HEK293 (cell line): ENCODE data around the gene LRP1.
A peak's percentile ranks its signal among the peaks of the same experiment; 100 is the strongest.

Experiments
- CTCF ChIA-PET: fragments of 350-600 bp; formaldehyde crosslinking; extraction: SDS; loops from one replicate; lab custom pipeline; 2021; ENCODE audit warnings: antibody characterized with exemption; lab: Yijun Ruan, JAX
- POLR2A ChIA-PET: fragments of 300-600 bp; formaldehyde crosslinking; extraction: SDS; loops from one replicate; lab custom pipeline; 2020; ENCODE audit warnings: antibody characterized with exemption, inconsistent platforms; lab: Yijun Ruan, JAX
- H3K27ac ChIP-seq: fragments of 200-500 bp; sonication (Bioruptor generic); 2 replicates; pipeline ENCODE4 v1.5.1; 2014; ENCODE audit warnings: low read depth, low read length, control low read depth, inconsistent platforms; ENCODE audit errors: extremely low read depth
- H3K36me3 ChIP-seq, 2 experiments: fragments of 200-500 bp in 1 of 2; sonication (Bioruptor generic) in 1 of 2; 1 replicate in 1 of 2; 2 replicates in 1 of 2; pipeline ENCODE4 v1.5.1; 2014 to 2017; ENCODE audit warnings: inconsistent platforms in 2 of 2, low read length in 2 of 2; ENCODE audit not compliant: control insufficient read depth in 2 of 2, insufficient read depth in 1 of 2
- H3K4me1 ChIP-seq: fragments of 200-500 bp; sonication (Bioruptor generic); 2 replicates; pipeline ENCODE4 v1.5.1; 2014; ENCODE audit warnings: mild to moderate bottlenecking, low read length, inconsistent platforms; ENCODE audit not compliant: control insufficient read depth, insufficient read depth
- H3K4me3 ChIP-seq: 2 replicates; pipeline ENCODE4 v1.5.1; 2011; ENCODE audit warnings: low read depth, mild to moderate bottlenecking, control low read depth, low read length, moderate library complexity
- H3K9me3 ChIP-seq: fragments of 200-500 bp; sonication (Bioruptor generic); 2 replicates; pipeline ENCODE4 v1.5.1; 2014; ENCODE audit warnings: low read depth, low read length, inconsistent platforms; ENCODE audit not compliant: control insufficient read depth, insufficient read depth
- CTCF ChIP-seq: fragments of 450-650 bp; formaldehyde crosslinking; IDR thresholded peaks from 2 replicates; pipeline ENCODE4 v1.5.1; 2016; ENCODE audit warnings: missing biosample characterization, missing genetic modification characterization
- HIC1 ChIP-seq: fragments of 450-650 bp; formaldehyde crosslinking; IDR thresholded peaks from 2 replicates; pipeline ENCODE4 v1.5.1; 2016; ENCODE audit warnings: missing biosample characterization, missing genetic modification characterization
- KLF8 ChIP-seq: fragments of 450-650 bp; formaldehyde crosslinking; IDR thresholded peaks from 2 replicates; pipeline ENCODE4 v1.5.1; 2016; ENCODE audit warnings: missing biosample characterization, missing genetic modification characterization
- PRDM1 ChIP-seq: fragments of 450-650 bp; formaldehyde crosslinking; IDR thresholded peaks from 2 replicates; pipeline ENCODE4; 2016; ENCODE audit warnings: missing biosample characterization, missing genetic modification characterization
- SP3 ChIP-seq: fragments of 450-650 bp; formaldehyde crosslinking; IDR thresholded peaks from 2 replicates; pipeline ENCODE4 v1.5.1; 2016; ENCODE audit warnings: missing biosample characterization, missing genetic modification characterization
- ZBTB11 ChIP-seq: fragments of 450-650 bp; formaldehyde crosslinking; conservative IDR thresholded peaks from 2 replicates; pipeline ENCODE4 v1.5.1; 2016; ENCODE audit warnings: low read depth, missing biosample characterization, missing genetic modification characterization
- ZEB2 ChIP-seq: fragments of 450-650 bp; formaldehyde crosslinking; IDR thresholded peaks from 2 replicates; pipeline ENCODE4 v1.5.1; 2016; ENCODE audit warnings: missing biosample characterization, missing genetic modification characterization
- ZFP69B ChIP-seq: fragments of 450-650 bp; formaldehyde crosslinking; IDR thresholded peaks from 2 replicates; pipeline ENCODE4 v1.5.1; 2016; ENCODE audit warnings: missing biosample characterization, missing genetic modification characterization
- ZNF24 ChIP-seq: fragments of 450-650 bp; formaldehyde crosslinking; IDR thresholded peaks from 2 replicates; pipeline ENCODE4 v1.5.1; 2016; ENCODE audit warnings: missing biosample characterization, missing genetic modification characterization
- ZNF324 ChIP-seq: fragments of 450-650 bp; formaldehyde crosslinking; IDR thresholded peaks from 2 replicates; pipeline ENCODE4 v1.5.1; 2016; ENCODE audit warnings: missing biosample characterization, missing genetic modification characterization
- ZNF48 ChIP-seq: fragments of 450-650 bp; formaldehyde crosslinking; IDR thresholded peaks from 2 replicates; pipeline ENCODE4 v1.5.1; 2016; ENCODE audit warnings: missing biosample characterization, missing genetic modification characterization
- ZNF571 ChIP-seq: fragments of 450-650 bp; formaldehyde crosslinking; IDR thresholded peaks from 2 replicates; pipeline ENCODE4 v1.5.0; 2017; ENCODE audit warnings: missing biosample characterization, missing genetic modification characterization
- ZNF76 ChIP-seq: fragments of 450-650 bp; formaldehyde crosslinking; IDR thresholded peaks from 2 replicates; pipeline ENCODE4; 2016; ENCODE audit warnings: low read depth, missing biosample characterization, missing genetic modification characterization, borderline replicate concordance
- ZNF843 ChIP-seq: fragments of 450-650 bp; formaldehyde crosslinking; IDR thresholded peaks from 2 replicates; pipeline ENCODE4 v1.5.1; 2016; ENCODE audit warnings: missing biosample characterization, missing genetic modification characterization

LRP1 gene

GRCh38 chr12:57240066-57240921, 112.0 kb downstream of the LRP1 start (continued):
- TF ChIP-seq CTCF (tag by site-specific recombination), result peak; percentile 84
- peak; percentile 62; the same call in 1 of the 2 replicates for TF ChIP-seq ZNF76 (tag by site-specific recombination)
- peak; percentile 95 for TF ChIP-seq PRDM1
- TF ChIP-seq KLF8 (tag by site-specific recombination), result peak; percentile 55
- TF ChIP-seq ZBTB11 (tag by site-specific recombination), result no peak
- peak; percentile 64 for TF ChIP-seq SP3 (tag by site-specific recombination)
- no peak for TF ChIP-seq ZNF571 (tag by site-specific recombination)
- peak; percentile 46; the same call in 1 of the 2 replicates for TF ChIP-seq ZNF843 (tag by site-specific recombination)
- peak; percentile 53 for TF ChIP-seq ZNF24 (tag by site-specific recombination)
- TF ChIP-seq ZNF324 (tag by site-specific recombination), result peak; percentile 70

- CTCF ChIA-PET, result interaction anchor here (0.7 to 23.3 kb wide), 11 partner anchors 13 to 217 kb away, joined by 3 to 628 read pairs (median 4); partner anchors contain the start of genes INHBE, NXPH4, SHMT2 and STAT6
- H3K9me3 ChIP-seq, result no peaks in the 10 kb centered on the region
- H3K36me3 ChIP-seq, result peaks cover 0 to under 1% of the 10 kb centered on the region in 2 experiments; a peak in 2 of 3 replicates
- POLR2A ChIA-PET, result interaction anchor here (0.7 to 6.4 kb wide), 6 partner anchors 11 to 113 kb away, joined by 3 to 72 read pairs (median 9); partner anchors contain the start of genes LRP1, NXPH4 and SHMT2
- H3K27ac ChIP-seq, result no peak overlapping the region
- TF ChIP-seq ZNF48 (tag by site-specific recombination) (no peak), ZEB2 (tag by site-specific recombination) (peak; percentile 11; the same call in 1 of the 2 replicates), ZFP69B (tag by site-specific recombination) (peak; percentile 13; the same call in 1 of the 2 replicates), HIC1 (tag by site-specific recombination) (peak; percentile 71; the same call in 1 of the 2 replicates)
- H3K4me1 ChIP-seq, result peaks cover 5% of the 10 kb centered on the region
- H3K4me3 ChIP-seq, result no peak overlapping the region; the same call in 1 of the 2 replicates
These were observed 112.7 kb downstream of the LRP1 start for GRCh38 chr12:57240926-57241401.
